Liver (tissue), 9 donors: ENCODE results near the gene ALAS1. TPM values are rescaled to one million over a fixed set of nuclear protein-coding genes. Genes with fewer than 3 reads are reported as not detected.

Experiments used
- DNase-seq: peaks from one replicate; pipeline ENCODE4 v3.0.0-alpha.2; 2017; ENCODE audit warnings: low spot score
- H3K27ac ChIP-seq, 2 donors: one replicate each; pipeline ENCODE4 v1.7.0; 2013; ENCODE audit warnings: inconsistent platforms in 2 of 2, low read length in 2 of 2, control low read depth in 1 of 2, low read depth in 1 of 2, mild to moderate bottlenecking in 1 of 2
- H3K27me3 ChIP-seq, 4 donors: one replicate each; pipeline versions ENCODE4 v1.6.1 to v1.7.0; 2013; ENCODE audit warnings: low read length in 3 of 4, inconsistent platforms in 1 of 4, mild to moderate bottlenecking in 1 of 4, moderate library complexity in 1 of 4; ENCODE audit not compliant: control insufficient read depth in 4 of 4, insufficient read depth in 4 of 4
- H3K36me3 ChIP-seq, 4 donors: one replicate each; pipeline versions ENCODE4 v1.6.1 to v1.7.0; 2013; ENCODE audit warnings: low read length in 3 of 4, mild to moderate bottlenecking in 3 of 4, low read depth in 1 of 4, moderate library complexity in 1 of 4; ENCODE audit not compliant: control insufficient read depth in 4 of 4, insufficient read depth in 3 of 4
- H3K4me1 ChIP-seq, 4 donors: one replicate each; pipeline versions ENCODE4 v1.6.1 to v1.7.0; 2013; ENCODE audit warnings: low read length in 3 of 4, mild to moderate bottlenecking in 3 of 4, moderate library complexity in 1 of 4; ENCODE audit not compliant: control insufficient read depth in 4 of 4, insufficient read depth in 4 of 4
- H3K4me3 ChIP-seq, 3 donors: one replicate each; pipeline versions ENCODE4 v1.6.1 to v1.7.0; 2013; ENCODE audit warnings: low read length in 3 of 3, control low read depth in 1 of 3, low read depth in 1 of 3, mild to moderate bottlenecking in 1 of 3
- H3K9ac ChIP-seq, 2 donors: one replicate each; pipeline ENCODE4 v1.7.0; 2013; ENCODE audit warnings: low read length in 2 of 2, mild to moderate bottlenecking in 2 of 2, moderate library complexity in 2 of 2, control low read depth in 1 of 2, low read depth in 1 of 2
- H3K9me3 ChIP-seq, 4 donors: one replicate each; pipeline versions ENCODE4 v1.6.1 to v1.7.0; 2013; ENCODE audit warnings: low read length in 3 of 4; ENCODE audit not compliant: control insufficient read depth in 4 of 4
- EGR1 ChIP-seq, 2 donors: IDR thresholded peaks; 2 replicates each; pipeline ENCODE4 v1.6.1; 2016 to 2018; ENCODE audit warnings: antibody characterized with exemption in 2 of 2, low read depth in 2 of 2
- FOXA1 ChIP-seq: IDR thresholded peaks from 2 replicates; pipeline ENCODE4 v1.6.1; 2016; ENCODE audit warnings: antibody characterized with exemption
- FOXA2 ChIP-seq: IDR thresholded peaks from 2 replicates; pipeline ENCODE4 v1.6.1; 2016; ENCODE audit warnings: antibody characterized with exemption
- GABPA ChIP-seq, 2 donors: IDR thresholded peaks in 1 of 2; conservative IDR thresholded peaks in 1 of 2; 2 replicates each; pipeline ENCODE4 v1.6.1; 2016; ENCODE audit warnings: antibody characterized with exemption in 2 of 2, mild to moderate bottlenecking in 1 of 2, moderate library complexity in 1 of 2
- HNF4A ChIP-seq, 2 donors: conservative IDR thresholded peaks; 2 replicates each; pipeline ENCODE4 v1.6.1; 2016; ENCODE audit warnings: antibody characterized with exemption in 2 of 2, mild to moderate bottlenecking in 2 of 2
- HNF4G ChIP-seq: IDR thresholded peaks from 2 replicates; pipeline ENCODE4 v1.6.1; 2016; ENCODE audit warnings: antibody characterized with exemption
- JUND ChIP-seq, 2 donors: IDR thresholded peaks; 2 replicates each; pipeline ENCODE4 v1.6.1; 2016; ENCODE audit warnings: antibody characterized with exemption in 2 of 2
- MAX ChIP-seq: IDR thresholded peaks from 2 replicates; pipeline ENCODE4 v1.6.1; 2016; ENCODE audit warnings: antibody characterized with exemption
- NR2F2 ChIP-seq: IDR thresholded peaks from 2 replicates; pipeline ENCODE4 v1.6.1; 2016; ENCODE audit warnings: antibody characterized with exemption
- RAD21 ChIP-seq, 2 donors: IDR thresholded peaks; 2 replicates each; pipeline ENCODE4 v1.6.1; 2016; ENCODE audit warnings: antibody characterized with exemption in 2 of 2, mild to moderate bottlenecking in 2 of 2
- RXRA ChIP-seq, 2 donors: IDR thresholded peaks; 2 replicates each; pipeline ENCODE4 v1.6.1; 2017 to 2018; ENCODE audit warnings: antibody characterized with exemption in 2 of 2, mild to moderate bottlenecking in 1 of 2
- SP1 ChIP-seq: IDR thresholded peaks from 2 replicates; pipeline ENCODE4 v1.6.1; 2018; ENCODE audit warnings: antibody characterized with exemption, mild to moderate bottlenecking
- YY1 ChIP-seq: IDR thresholded peaks from 2 replicates; pipeline ENCODE4 v1.6.1; 2016; ENCODE audit warnings: antibody characterized with exemption, mild to moderate bottlenecking
- ZBTB33 ChIP-seq: IDR thresholded peaks from 2 replicates; pipeline ENCODE4 v1.6.1; 2016; ENCODE audit warnings: antibody characterized with exemption
- WGBS: extraction: QIAGEN DNeasy Blood & Tissue Kit; methylation state at CpG from one replicate; pipeline ENCODE4 v1.1.7; 2013; 5-methylcytosine and 5-hydroxymethylcytosine counted together
- polyA plus RNA-seq, 2 donors: library from polyadenylated mRNA; stranded (reverse) in 1 of 2; unstranded in 1 of 2; fragments of 200-250 nt in 1 of 2; fragments of >200 nt in 1 of 2; fragmentation: Nextera tagmentation in 1 of 2; extraction: Ambion mirVana in 1 of 2; gene quantifications; one replicate each; pipeline versions ENCODE4 v1.2.1 to v1.2.3, GENCODE V29; 2013 to 2015
- total RNA-seq, 2 donors: library from RNA; depleted of rRNA; stranded (reverse); fragments of >200 nt; gene quantifications; one replicate each; pipeline ENCODE4 v1.2.3, GENCODE V29; 2014
- TF ChIP-seq, protein P1 (sequence below): IDR thresholded peaks from 2 replicates; pipeline ENCODE4 v1.6.1; 2016; ENCODE audit warnings: antibody characterized with exemption, mild to moderate bottlenecking
- TF ChIP-seq, protein P2 (sequence below): IDR thresholded peaks from 2 replicates; pipeline ENCODE4 v1.6.1; 2016; ENCODE audit warnings: antibody characterized with exemption
- donor health status: healthy.
- donor health status: healthy.
- donor health status: healthy.
- donor health status: healthy.
- donor health status: healthy.

ALAS1 gene
- total and polyA plus RNA-seq, 4 donors = 32.3 to 421 (median 137) TPM

- TF ChIP-seq NR2F2 = no peak
- no peak for TF ChIP-seq GABPA (IDR thresholded peaks at IDR 0.05 in 1 of 2, conservative IDR thresholded peaks at IDR 0.05 in 1 of 2)
- no peak for TF ChIP-seq ZBTB33
These were observed 39.2 kb downstream of the ALAS1 start (continued) for GRCh38 chr3:52237006-52237656.

DNA sequence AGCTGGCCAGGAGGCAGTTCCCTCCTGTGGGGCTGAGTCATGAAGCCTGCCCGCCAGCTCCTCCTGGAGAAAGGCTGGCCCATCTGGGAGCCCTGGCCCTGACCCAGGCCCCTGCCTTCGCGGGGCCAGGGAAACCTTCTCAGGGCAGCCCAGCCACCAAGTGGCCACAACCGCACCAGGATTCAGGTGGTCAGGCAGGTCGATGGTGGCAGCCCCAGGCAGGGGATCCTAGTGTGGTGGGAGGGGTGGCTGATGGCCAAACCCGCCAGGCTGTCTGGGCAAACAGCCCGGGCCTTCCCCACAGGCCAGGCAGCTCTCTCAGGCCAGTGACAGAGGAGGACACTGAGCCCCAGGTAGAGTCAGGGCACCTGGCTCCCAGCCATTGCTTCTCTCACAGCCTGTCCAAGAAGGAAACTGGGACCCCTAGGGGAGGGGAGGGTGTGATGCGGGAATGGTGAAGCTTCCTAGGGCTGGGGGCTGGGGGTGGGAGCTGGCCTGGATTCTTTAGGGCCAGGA, 39.8 kb downstream of the ALAS1 start:
- H3K9me3 ChIP-seq = no peaks in the 10 kb centered on the region
- H3K36me3 ChIP-seq = no peaks in the 10 kb centered on the region
- TF ChIP-seq RAD21 (IDR thresholded peaks at IDR 0.05) (no peak), JUND (IDR thresholded peaks at IDR 0.05) (peak in 1 of 2 donors; percentile 26), RXRA (IDR thresholded peaks at IDR 0.05) (peak in 1 of 2 donors; percentile 61), YY1 (peak; percentile 29), MAX (no peak), EGR1 (IDR thresholded peaks at IDR 0.05; ENCODE audit: low read depth in 2 of 2) (no peak)
- TF ChIP-seq, protein P1, sequence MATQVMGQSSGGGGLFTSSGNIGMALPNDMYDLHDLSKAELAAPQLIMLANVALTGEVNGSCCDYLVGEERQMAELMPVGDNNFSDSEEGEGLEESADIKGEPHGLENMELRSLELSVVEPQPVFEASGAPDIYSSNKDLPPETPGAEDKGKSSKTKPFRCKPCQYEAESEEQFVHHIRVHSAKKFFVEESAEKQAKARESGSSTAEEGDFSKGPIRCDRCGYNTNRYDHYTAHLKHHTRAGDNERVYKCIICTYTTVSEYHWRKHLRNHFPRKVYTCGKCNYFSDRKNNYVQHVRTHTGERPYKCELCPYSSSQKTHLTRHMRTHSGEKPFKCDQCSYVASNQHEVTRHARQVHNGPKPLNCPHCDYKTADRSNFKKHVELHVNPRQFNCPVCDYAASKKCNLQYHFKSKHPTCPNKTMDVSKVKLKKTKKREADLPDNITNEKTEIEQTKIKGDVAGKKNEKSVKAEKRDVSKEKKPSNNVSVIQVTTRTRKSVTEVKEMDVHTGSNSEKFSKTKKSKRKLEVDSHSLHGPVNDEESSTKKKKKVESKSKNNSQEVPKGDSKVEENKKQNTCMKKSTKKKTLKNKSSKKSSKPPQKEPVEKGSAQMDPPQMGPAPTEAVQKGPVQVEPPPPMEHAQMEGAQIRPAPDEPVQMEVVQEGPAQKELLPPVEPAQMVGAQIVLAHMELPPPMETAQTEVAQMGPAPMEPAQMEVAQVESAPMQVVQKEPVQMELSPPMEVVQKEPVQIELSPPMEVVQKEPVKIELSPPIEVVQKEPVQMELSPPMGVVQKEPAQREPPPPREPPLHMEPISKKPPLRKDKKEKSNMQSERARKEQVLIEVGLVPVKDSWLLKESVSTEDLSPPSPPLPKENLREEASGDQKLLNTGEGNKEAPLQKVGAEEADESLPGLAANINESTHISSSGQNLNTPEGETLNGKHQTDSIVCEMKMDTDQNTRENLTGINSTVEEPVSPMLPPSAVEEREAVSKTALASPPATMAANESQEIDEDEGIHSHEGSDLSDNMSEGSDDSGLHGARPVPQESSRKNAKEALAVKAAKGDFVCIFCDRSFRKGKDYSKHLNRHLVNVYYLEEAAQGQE = peak; percentile 2
- DNase-seq = no peak
- 11% methylated on average over 8 of the region's 8 CpGs for WGBS
- peak overlapping the region; percentile 88 to 90 for H3K27ac ChIP-seq
- peak overlapping the region; percentile 23 to 55 for H3K9ac ChIP-seq
- H3K4me3 ChIP-seq = peak overlapping the region in 1 of 3 donors; percentile 65
- H3K27me3 ChIP-seq = no peaks in the 10 kb centered on the region
- H3K4me1 ChIP-seq = peaks cover 19 to 72% (median 50%) of the 10 kb centered on the region in 4 donors

GRCh38 chr3:52238193-52238760, 40.3 kb downstream of the ALAS1 start:
- no peak for DNase-seq
- no peaks in the 10 kb centered on the region for H3K36me3 ChIP-seq
- H3K9ac ChIP-seq = peak overlapping the region; percentile 29 to 55
- H3K4me1 ChIP-seq = peaks cover 17 to 66% (median 45%) of the 10 kb centered on the region in 4 donors
- WGBS = 11% methylated on average over 11 of the region's 11 CpGs
- no peaks in the 10 kb centered on the region for H3K27me3 ChIP-seq
- H3K4me3 ChIP-seq = peak overlapping the region; percentile 65 to 82 (median 72)
- peak overlapping the region; percentile 88 to 90 for H3K27ac ChIP-seq
- no peaks in the 10 kb centered on the region for H3K9me3 ChIP-seq
- TF ChIP-seq GABPA (IDR thresholded peaks at IDR 0.05 in 1 of 2, conservative IDR thresholded peaks at IDR 0.05 in 1 of 2) (peak in 1 of 2 donors; percentile 20), HNF4G (peak; percentile 5), RXRA (IDR thresholded peaks at IDR 0.05) (peak; percentile 79 to 80), MAX (no peak), JUND (IDR thresholded peaks at IDR 0.05) (peak in 1 of 2 donors; percentile 87), HNF4A (conservative IDR thresholded peaks at IDR 0.05) (peak; percentile 77 to 84), SP1 (peak; percentile 58), EGR1 (IDR thresholded peaks at IDR 0.05; ENCODE audit: low read depth in 2 of 2) (no peak), FOXA1 (no peak), FOXA2 (peak; percentile 7)
- TF ChIP-seq, protein P2, sequence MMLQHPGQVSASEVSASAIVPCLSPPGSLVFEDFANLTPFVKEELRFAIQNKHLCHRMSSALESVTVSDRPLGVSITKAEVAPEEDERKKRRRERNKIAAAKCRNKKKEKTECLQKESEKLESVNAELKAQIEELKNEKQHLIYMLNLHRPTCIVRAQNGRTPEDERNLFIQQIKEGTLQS = no peak
- TF ChIP-seq, protein P1 = peak; percentile 19
